ENCODE results near the gene TMEM132D.

GRCh38 chr12:129607301-129607700, 296.5 kb downstream of the TMEM132D start:
- TF ChIP-seq GATA2 (IDR thresholded peaks at IDR 0.05; ENCODE audit: low read depth, low read length) = no peak
- no peak for TF ChIP-seq GATA3 (IDR thresholded peaks at IDR 0.05; ENCODE audit: low read depth, low read length)
